ENCODE measurements around the gene TMCC2. TPM values are rescaled to one million over a fixed set of nuclear protein-coding genes. Genes with fewer than 3 reads are reported as not detected.

Gene TMCC2
- total RNA-seq, 1 donor from 2014 or later = 6.8 TPM

GRCh38 chr1:205263580-205264190 lies 35.9 kb downstream of the TMCC2 start:
- H3K4me1 Mint-ChIP-seq = peaks cover 14% of the 10 kb centered on the region
- no peaks in the 10 kb centered on the region for H3K9me3 Mint-ChIP-seq
- no peak for TF ChIP-seq CTCF (IDR thresholded peaks at IDR 0.05; ENCODE audit: unreplicated experiment)
- no peaks in the 10 kb centered on the region for H3K36me3 Mint-ChIP-seq
- H3K4me3 Mint-ChIP-seq = no peak overlapping the region
- no peaks in the 10 kb centered on the region for H3K27me3 Mint-ChIP-seq (ENCODE audit: low read depth)
- no peak overlapping the region for H3K27ac Mint-ChIP-seq
- no peak for DNase-seq (ENCODE audit: low spot score in 2 of 2, unreplicated experiment in 2 of 2)

GRCh38 chr1:205266611-205267305 lies 39.0 kb downstream of the TMCC2 start:
- DNase-seq (ENCODE audit: low spot score in 2 of 2, unreplicated experiment in 2 of 2) = no peak
- H3K36me3 Mint-ChIP-seq = peaks cover 2% of the 10 kb centered on the region
- TF ChIP-seq CTCF (IDR thresholded peaks at IDR 0.05; ENCODE audit: unreplicated experiment) = no peak
- no peak overlapping the region for H3K4me3 Mint-ChIP-seq
- peaks cover 12% of the 10 kb centered on the region for H3K4me1 Mint-ChIP-seq
- no peak overlapping the region for H3K27ac Mint-ChIP-seq
- no peaks in the 10 kb centered on the region for H3K9me3 Mint-ChIP-seq
- no peaks in the 10 kb centered on the region for H3K27me3 Mint-ChIP-seq (ENCODE audit: low read depth)

GRCh38 chr1:205267306-205267902 lies 39.7 kb downstream of the TMCC2 start:
- no peaks in the 10 kb centered on the region for H3K9me3 Mint-ChIP-seq
- peaks cover 7% of the 10 kb centered on the region for H3K4me1 Mint-ChIP-seq
- no peak for DNase-seq (ENCODE audit: low spot score in 2 of 2, unreplicated experiment in 2 of 2)
- H3K27ac Mint-ChIP-seq = no peak overlapping the region
- H3K4me3 Mint-ChIP-seq = no peak overlapping the region
- H3K27me3 Mint-ChIP-seq (ENCODE audit: low read depth) = no peaks in the 10 kb centered on the region
- no peak for TF ChIP-seq CTCF (IDR thresholded peaks at IDR 0.05; ENCODE audit: unreplicated experiment)
- H3K36me3 Mint-ChIP-seq = peaks cover 2% of the 10 kb centered on the region

- Mint-ChIP-seq H3K4me3 (no peak overlapping the region), H3K4me1 (peaks cover 3% of the 10 kb centered on the region), H3K27me3 (ENCODE audit: low read depth) (no peaks in the 10 kb centered on the region), H3K9me3 (no peaks in the 10 kb centered on the region), H3K36me3 (peaks cover 2% of the 10 kb centered on the region), H3K27ac (no peak overlapping the region)
- no peak for TF ChIP-seq CTCF (IDR thresholded peaks at IDR 0.05; ENCODE audit: unreplicated experiment)
- no peak for DNase-seq (ENCODE audit: low spot score in 2 of 2, unreplicated experiment in 2 of 2)
Measured at GRCh38 chr1:205268846-205269680, 41.3 kb downstream of the TMCC2 start.

GRCh38 chr1:205269711-205270110 lies 42.0 kb downstream of the TMCC2 start:
- Mint-ChIP-seq H3K36me3 (peaks cover 2% of the 10 kb centered on the region), H3K27me3 (ENCODE audit: low read depth) (no peaks in the 10 kb centered on the region), H3K4me3 (no peak overlapping the region), H3K27ac (no peak overlapping the region), H3K4me1 (peaks cover 5% of the 10 kb centered on the region), H3K9me3 (no peaks in the 10 kb centered on the region)
- TF ChIP-seq CTCF (IDR thresholded peaks at IDR 0.05; ENCODE audit: unreplicated experiment) = no peak
- no peak for DNase-seq (ENCODE audit: low spot score in 2 of 2, unreplicated experiment in 2 of 2)
